GM19351 (cell line): ENCODE results near the gene METTL27.
"Not testable (repeated sequence)": the region's sequence is repeated elsewhere in the genome, so short reads cannot be mapped to it uniquely, and the experiment has no call there.

ENCODE experiments used
- ATAC-seq: cut with Tn5 transposase; IDR thresholded peaks from one replicate; pipeline ENCODE4 v1.9.1; 2021; ENCODE audit warnings: mild to moderate bottlenecking, moderate library complexity; ENCODE audit not compliant: unreplicated experiment

Gene METTL27

GRCh38 chr7:73822319-73823173 is 19.8 kb downstream of the METTL27 start:
- ATAC-seq: no peak

DNA sequence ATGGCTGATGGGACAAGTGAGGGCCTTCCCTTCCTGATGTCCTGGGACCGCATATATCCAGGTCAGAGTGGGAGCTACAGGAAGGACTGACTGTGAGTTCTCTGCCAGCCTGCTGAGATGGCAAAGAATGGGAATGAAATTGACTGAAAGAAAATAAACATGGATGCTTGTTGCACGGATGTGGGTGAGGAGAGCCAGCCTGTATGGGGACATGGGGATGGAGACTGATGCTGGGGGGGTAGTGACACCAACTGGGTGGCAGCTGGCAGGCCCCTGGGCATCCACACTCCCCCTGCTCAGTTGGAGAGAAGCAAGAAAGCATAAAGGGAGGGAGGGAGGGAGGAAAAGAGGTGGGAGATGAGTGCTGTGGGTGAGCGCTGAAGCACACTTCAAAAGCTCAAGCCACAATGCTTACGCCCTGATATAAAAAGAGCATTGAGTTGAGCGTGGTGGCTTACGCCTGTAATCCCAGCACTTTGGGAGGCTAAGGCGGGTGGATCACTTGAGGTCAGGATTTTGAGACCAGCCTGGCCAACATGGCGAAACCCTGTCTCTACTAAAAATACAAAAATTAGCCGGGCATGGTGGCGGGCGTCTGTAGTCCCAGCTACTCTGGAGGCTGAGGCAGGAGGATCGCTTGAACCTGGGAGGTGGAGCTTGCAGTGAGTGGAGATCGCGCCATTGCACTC is 20.6 kb downstream of the METTL27 start:
- ATAC-seq: not testable (repeated sequence)

DNA sequence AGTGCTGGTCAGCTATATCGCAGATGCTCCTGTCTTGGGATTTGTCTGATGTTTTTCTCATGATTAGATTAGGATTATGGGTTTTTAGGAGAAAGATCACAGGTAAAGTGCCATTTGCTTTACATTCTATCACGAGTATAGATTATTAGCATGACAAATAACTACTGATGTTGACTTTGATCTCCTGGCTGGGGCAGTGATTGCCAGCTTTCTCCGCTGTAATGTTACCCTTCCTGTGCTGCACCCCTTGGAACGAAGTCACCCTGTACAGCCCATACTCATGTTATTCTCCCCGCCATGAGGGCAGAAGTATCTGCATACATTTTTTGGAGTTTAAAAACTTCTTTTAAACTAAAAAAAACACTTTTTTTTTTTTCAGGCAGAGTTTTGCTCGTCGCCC is 22.3 kb downstream of the METTL27 start:
- no peak for ATAC-seq

- ATAC-seq: no peak
These were observed 25.2 kb downstream of the METTL27 start for GRCh38 chr7:73817121-73817520.

GRCh38 chr7:73815436-73815835 is 26.9 kb downstream of the METTL27 start:
- no peak for ATAC-seq

GRCh38 chr7:73812996-73813395 is 29.3 kb downstream of the METTL27 start:
- ATAC-seq: no peak

DNA sequence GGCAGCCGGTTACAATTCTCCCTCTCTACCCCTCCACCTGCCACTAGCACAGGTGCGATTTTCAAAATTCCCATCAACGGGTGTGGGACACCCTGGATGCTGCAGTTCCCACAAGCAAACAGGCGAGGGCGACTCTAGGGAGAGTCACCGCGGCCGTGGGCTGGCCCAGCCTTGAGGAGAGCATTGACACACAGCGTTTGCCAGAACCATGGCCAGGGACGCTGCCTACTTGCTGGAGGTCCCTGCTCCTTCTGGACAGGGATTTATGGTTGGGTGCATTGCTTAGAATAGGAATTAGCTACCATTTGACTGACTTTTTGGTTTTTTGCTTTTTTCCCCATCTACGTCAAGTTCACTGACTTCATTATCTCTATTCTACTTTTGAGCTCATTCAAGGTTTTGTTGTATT is 30.6 kb downstream of the METTL27 start:
- ATAC-seq: no peak

GRCh38 chr7:73810998-73811360 is 31.3 kb downstream of the METTL27 start:
- ATAC-seq: no peak

- no peak for ATAC-seq
These were observed 32.8 kb downstream of the METTL27 start for GRCh38 chr7:73809467-73809951.

DNA sequence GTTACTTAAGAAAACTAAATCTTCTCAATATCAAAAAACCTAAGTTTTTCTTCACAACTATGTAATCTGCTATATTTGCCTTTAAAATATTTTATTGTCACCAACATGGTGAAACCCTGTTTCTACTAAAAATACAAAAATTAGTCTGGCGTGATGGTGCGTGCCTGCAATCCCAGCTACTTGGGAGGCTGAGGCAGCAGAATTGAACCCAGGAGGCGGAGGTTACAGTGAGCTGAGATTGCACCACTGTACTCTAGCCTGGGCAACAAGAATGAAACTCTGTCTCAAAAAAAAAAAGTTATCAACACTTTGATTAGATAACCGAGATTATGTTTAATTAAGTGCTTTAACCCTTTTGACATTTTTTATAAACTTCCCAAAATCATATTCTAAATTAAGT is 39.9 kb downstream of the METTL27 start:
- ATAC-seq: no peak

DNA sequence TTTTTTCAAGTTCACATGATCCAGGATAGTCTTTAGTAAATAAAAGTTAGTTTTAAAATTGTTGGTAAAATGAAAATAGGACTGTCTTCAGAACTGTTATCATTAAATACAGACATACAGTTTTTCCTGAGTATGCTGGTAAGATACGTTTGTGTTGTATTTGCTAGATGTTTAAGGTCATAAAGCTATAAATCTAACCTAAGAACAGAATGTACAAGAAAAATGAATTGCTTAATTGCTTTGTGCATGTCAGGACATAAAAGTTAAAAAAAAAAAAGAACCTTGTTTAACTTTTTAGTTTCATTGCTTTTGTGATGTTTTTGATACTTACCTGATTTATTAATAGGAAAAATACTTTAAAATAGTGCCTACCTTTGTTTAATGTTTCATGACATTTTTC is 40.7 kb downstream of the METTL27 start:
- no peak for ATAC-seq

- ATAC-seq: no peak
These were observed 42.8 kb downstream of the METTL27 start for GRCh38 chr7:73799282-73800141.

GRCh38 chr7:73797176-73797575 is 45.1 kb downstream of the METTL27 start:
- not testable (repeated sequence) for ATAC-seq

- not testable (repeated sequence) for ATAC-seq
These were observed 45.7 kb downstream of the METTL27 start for GRCh38 chr7:73796656-73797055.

DNA sequence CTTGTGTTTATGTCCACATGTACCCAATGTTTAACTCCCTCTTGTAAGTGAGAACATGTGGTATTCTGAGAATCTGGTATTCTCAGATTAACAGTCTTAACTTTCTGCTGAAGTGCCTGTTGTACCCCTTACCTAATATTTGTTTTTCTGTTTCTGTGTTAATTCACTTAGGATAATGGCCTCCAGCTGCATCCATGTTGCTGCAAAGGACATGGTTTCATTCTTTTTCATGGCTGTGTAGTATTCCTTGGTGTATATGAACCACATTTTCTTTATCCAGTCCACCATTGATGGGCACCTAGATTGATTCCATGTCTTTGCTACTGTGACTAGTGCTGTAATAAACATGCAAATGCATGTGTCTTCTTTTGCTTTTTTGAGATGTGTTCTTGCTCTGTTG is 47.1 kb downstream of the METTL27 start:
- not testable (repeated sequence) for ATAC-seq

DNA sequence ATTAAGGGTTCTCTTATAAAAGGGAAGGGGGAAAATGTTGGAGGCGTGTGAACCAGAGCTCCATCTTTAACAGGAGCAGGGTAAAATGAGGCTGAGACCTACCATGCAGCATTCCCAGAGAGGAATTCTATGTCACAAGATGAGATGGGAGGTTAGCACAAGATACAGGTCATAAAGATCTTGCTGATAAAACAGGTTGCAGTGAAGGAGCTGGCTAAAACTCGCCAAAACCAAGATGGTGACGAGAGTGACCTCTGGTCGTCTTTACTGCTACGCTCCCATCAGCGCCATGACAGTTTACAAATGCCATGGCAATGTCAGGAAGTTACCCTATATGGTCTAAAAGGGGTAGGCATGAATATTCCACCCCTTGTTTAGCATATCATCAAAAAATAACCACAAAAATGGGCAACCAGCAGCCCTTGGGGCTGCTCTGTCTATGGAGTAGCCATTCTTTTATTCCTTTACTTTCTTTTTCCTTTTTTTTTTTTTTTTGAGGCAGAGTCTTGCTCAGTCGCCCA is 51.1 kb downstream of the METTL27 start:
- ATAC-seq: not testable (repeated sequence)

DNA sequence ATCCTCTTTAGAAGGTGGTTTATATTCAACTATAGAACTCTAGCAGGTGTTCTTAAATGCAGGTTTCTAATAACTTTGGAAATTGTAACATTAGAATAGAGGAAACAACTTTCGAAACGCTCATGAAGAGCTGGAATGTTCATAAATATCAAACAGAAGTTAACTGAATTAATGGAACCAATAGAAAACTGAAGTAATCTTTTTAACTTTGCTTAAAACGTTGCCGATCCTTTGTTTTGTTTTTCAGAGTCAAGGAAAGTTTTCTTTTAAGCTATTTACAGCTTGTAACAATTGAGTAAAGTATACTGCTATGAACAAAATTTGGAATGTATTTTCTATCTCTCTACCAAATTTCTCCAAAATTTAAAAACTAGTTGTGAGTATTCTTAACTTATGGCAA is 53.3 kb downstream of the METTL27 start:
- ATAC-seq: no peak

DNA sequence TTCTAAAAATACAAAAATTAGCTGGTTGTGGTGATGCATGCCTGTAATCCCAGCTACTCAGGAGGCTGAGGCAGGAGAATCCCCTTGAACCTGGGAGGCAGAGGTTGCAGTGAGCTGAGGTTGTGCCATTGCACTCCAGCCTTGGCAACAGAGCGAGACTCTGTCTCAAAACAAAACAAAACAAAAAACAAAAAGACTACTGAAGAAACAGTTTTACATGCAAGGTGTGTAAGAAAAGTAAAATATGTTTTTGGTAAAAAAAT is 54.6 kb downstream of the METTL27 start:
- ATAC-seq: not testable (repeated sequence)

DNA sequence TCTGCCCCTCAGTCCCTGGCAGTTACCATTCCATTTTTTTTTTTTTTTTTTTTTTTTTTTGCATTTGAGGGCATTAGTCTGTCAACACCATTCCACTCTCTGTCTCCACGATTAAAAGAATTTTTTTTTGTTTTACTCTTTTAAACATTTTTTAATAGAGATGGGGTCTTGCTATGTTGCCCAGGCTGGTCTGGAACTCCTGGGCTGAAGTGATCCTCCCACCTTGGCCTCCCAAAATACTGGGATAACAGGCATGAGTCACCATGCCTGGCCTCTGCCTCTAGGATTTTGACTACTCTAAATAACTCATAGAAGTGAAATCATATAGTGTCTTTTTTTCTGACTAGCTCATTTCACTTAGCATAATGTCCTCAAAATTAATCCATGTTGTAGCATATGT is 55.7 kb downstream of the METTL27 start:
- ATAC-seq: no peak
